CD4-positive, alpha-beta T cell treated with Interleukin-1 beta for 1 hour (primary cell): ENCODE measurements around the gene ANGPTL1.
"Not testable (repeated sequence)": the region's sequence is repeated elsewhere in the genome, so short reads cannot be mapped to it uniquely, and the experiment has no call there.

Experiments used
- DNase-seq, 2 donors: peaks; one replicate each; pipeline ENCODE4 v3.0.0-alpha.2; 2020 to 2022

Gene ANGPTL1

DNA sequence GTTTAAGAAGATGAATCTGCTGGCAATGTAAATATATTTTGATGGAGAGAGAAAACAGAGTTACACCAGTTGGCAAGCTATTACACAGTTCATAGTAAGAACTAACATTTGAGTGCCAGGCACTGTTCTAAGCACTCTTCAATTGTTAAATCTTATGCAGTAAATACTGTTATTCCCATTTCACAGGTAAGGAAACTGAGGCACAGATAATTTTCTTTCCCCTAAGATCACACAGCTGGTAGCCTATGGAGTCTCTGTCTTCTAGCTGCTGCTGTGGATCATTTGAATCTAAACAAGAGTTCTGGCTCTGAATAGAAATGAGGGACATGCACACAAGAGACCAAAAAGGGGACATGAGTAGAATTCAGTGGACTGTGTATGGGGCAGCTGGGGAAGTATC, 8.0 kb downstream of the ANGPTL1 start:
- DNase-seq, result no peak

DNA sequence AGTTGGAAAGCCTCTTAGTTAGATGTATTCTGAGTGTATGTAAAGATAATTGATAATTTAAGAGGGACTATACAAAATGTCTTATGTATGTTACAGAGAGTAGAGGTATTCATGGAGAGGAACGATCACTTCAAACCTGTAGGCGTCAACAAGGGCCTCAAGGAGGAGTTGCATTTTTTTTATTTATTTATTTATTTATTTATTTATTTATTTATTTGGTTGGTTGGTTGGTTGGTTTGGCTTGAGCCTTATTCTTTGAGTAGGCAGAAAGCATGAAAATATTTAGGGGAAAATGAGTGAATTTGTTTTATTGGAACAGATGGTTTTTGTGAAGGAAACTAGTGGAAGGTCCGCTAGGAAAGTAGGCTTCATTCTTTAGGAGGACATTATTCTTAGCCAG, 8.5 kb downstream of the ANGPTL1 start:
- DNase-seq, result no peak

DNA sequence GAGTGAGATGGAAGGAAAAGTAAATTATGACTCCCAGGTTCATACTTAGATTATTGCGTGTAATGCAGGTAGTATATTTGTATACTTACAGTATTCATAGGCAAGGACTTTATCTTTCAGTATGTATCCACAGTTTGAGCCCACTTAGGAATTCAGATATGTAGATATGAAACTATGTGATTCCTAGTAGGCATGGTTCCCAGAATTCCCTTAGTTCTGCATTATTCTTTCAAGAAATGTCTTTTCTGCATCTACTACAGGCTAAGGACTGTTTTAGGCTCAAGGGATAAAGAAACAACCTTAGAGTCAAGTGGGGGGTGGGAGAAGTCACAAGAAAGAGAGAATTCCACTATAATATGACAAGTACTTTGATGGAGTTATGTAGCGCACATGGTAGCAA, 13.8 kb downstream of the ANGPTL1 start:
- DNase-seq, result no peak

DNA sequence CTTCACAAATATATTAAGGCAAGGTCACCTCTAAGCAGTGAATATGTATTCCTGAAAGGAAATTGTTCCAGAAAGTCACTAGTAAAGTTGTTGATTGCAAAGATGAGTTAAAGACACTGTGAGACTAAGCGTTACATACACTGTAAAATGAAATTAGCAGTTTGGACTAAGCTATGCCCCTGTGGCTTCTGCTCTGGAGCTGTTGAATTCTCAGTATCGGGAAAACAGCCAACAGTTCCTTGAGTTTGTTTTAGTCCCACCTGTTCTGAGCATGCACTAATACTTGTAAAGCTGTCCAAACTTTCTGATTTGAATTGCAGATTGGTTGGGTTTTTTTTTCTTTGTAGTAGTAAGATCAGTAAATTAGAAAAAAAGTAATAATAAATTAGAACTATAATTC, 21.0 kb downstream of the ANGPTL1 start:
- no peak for DNase-seq

DNA sequence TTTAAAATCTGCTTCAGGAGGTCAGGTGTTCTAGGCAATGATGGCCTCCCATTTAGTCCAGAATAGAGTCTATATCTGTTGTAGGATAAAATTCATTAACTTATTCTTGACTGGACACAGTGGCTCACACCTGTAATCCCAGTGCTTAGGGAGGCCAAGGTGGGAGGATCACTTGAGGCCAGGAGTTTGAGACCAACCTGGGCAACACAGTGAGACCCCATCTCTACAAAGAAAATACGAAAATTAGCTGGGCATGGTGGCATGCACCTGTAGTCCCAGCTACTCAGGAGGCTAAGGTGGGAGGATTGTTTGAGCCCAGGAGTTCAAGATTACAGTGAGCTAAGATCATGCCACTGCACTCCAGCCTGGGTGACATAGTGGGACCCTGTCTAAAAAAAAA, 23.0 kb downstream of the ANGPTL1 start:
- DNase-seq, result not testable (repeated sequence)

DNA sequence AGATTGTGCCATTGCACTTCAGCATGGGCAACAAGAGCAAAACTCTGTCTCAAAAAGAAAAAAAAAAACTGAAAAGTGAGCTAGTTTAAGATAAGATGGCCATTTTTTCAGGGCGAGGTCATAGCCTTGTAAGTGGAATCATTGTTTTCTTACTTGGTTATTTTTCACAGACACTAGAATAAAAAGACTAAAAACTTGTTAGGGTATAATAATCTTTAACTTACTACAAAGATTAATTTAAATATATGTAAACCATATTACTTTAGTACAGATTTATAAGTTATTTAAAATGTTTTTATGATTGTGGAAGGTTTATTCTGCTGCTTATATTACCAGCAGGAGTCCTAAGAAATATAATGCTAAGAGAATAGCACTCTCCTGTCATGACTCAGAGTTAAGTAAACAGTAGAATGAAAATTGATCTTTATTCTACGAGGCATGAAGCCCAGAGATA, 23.5 kb downstream of the ANGPTL1 start:
- DNase-seq, result no peak

DNA sequence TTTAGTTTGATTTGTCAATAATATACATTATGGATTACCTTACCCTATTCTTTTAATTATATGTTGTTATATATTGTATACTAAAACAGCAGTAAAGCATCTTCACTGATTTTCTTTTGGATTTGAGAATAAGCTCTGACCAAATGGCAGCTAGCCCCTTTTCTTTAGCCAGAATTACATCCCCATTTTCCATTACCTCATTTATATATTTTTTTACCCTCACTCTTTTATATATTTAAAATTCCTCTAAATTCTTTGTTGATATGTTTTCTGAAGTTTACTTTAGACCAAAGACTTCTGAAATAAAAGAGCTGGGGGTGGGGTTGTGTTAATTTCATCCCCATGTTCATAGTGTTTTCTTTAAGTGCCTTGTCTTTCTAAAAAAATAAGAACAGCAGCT, 24.6 kb downstream of the ANGPTL1 start:
- DNase-seq, result no peak

DNA sequence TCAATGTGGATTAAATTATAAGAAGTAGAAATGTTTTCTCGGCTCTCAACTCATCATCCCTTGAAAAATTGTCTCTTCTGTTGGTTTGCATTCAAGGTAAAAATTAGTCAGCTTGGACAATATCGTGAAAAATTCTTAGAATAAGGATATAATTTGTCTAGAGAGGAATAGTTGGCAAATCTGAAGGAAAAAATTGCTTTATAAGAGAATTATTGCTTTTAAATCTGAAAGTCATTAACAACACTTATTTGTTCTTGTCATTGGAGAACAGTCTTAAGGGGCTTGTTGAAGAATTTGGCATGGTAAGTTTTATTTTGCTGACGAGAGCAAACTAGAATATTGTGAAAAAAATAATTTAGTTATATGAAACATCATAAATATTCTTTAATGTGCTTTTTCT, 26.4 kb downstream of the ANGPTL1 start:
- no peak for DNase-seq

DNA sequence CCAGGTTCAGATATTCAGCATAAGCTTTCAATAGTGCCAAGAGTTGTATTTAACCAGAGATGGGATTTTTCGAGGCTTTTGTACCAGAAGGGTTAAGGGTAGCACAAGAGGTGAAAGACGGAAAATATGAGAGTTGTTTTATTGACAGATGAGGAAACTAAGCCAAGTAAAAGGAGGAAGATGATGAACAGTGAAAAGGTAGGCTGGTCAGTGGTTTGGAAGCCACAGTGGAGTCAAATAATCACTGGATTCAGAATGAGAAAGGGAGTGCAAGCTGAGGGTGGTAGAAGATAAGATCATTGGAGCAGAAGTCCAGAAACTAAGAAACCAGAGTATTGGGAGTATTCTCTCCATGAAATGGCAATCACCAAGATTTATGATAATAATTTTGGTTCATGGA, 45.7 kb downstream of the ANGPTL1 start:
- DNase-seq, result no peak

DNA sequence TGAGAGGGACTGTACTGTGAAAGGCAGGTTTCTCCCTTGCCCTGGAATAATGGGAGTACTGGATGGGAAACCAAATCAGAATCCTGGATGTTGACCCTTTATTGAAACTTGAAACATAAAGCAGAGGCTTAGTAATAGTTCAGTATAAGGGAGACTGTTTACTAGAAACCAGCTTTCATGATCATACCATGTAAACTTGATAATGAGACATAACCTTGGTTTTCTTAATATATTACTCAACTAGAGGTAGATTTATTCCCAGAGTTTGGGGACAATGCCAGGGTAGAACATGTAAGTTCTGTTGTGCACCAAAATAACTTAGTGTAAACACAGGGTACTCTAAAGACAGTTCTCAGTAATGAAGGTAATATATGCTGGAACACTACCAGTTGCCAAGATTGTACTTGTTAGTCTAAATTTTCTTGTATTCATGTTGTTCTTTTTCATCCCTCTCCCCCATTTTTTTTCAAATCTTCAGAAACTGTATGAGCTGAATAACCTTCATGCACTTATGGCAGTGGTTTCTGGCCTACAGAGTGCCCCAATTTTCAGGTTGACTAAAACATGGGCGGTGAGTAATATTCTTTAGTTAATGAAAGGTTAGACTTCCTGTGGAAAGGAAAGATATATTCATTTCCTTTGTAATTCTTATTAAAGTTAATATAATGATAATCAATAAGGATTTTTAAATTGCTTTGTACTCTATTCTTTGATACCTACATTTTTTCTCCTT, 49.6 kb downstream of the ANGPTL1 start:
- DNase-seq, result no peak

DNA sequence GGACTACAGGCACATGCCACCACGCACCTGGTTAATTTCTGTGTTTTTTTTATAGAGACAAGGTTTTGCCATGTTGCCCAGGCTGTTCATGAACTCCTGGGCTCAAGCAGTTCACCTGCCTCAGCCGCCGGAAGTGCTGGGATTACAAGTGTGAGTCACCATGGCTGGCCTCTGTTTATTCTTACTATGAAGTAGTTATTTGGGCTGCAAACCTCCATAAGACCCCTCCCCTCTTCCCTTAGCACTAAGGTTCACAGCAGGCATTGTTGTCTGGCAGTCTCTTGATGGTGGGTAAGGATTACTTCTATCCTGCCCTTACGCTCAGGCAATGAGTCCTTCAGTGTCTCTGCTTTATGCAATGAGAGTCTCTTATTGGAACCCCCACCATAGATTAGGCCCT, 51.8 kb downstream of the ANGPTL1 start:
- no peak for DNase-seq

DNA sequence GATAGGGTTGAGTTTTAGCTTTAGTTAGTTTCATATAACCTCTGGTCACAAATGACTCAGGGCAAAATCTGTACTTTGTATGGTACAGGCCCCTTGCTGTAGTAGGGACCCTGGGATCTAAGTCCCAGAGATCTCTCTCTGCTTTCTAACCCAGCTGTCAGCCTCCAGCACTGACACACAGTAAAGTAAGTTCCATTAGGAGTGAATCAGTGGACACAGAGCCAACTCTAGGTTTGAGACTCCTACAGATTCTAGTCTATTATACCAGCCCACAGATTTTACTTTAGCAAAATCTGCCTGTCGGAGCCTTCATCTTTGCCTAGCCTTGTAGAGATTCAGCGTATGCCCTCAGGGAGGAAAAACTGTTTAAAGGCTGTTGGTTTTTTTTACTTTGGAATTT, 52.5 kb downstream of the ANGPTL1 start:
- no peak for DNase-seq

DNA sequence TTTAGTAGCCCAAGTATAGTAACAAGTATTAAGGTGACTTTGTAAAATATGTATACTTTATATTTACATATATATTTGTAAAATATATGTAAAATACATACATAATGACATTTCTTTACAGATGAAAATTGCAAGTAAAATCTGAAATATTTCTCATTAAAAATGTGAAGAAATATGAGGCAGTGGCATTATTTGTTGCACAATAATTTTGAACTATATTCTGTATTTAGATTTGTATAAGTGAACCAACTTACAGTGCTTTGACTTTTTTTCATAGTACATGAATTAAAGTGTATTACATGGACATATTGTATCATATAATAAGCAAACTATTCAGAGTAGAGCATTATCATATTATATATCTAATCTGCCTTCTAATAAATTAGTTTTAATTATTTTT, 60.3 kb downstream of the ANGPTL1 start:
- DNase-seq, result no peak

DNA sequence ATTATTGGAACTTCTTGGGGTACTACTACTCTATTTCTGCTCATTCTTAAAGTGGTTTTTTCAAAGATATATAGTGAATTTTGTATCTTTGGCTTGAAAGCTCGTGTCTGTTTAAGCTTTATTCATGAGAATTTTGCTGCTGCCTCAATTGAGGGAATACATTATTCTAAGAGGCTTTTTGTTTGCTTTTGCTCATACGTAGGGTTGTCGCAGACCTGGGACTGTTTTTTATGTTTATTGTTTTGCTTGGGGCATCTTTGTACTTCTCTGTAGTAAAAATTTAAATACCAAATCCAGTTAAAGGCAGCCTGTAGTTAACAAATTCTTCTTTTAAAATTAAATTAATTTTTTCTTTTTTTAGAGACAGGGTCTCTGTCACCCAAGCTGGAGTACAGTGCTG, 62.3 kb downstream of the ANGPTL1 start:
- DNase-seq, result no peak

DNA sequence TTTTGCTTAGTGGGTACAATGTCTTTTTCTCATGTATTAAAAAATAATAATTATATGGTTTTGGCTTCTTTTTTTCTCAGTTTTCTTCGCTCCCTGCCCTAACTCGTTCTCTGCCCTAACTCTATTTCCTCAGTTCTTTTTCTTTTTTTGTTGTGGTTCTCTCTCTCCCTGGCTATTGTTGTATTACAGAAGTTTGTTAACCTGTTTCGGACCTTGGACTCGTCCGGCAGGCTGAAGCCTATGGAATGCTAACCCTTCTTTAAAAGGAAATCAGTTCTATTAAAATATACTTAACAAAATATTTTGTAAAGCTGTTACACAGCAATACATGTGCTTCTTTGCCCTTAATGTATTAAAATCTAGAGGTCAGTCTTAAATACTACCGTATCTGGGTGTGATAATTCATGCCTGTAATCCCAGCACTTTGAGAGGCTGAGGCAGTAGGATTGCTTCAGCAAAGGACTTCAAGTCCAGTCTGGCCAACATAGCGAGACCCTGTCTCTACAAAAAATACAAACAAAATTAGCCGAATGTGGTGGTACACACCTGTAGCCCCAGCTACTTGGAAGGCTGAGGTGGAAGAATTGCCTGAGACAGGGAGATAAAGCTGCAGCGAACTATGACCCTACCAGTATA, 64.1 kb downstream of the ANGPTL1 start:
- no peak for DNase-seq

DNA sequence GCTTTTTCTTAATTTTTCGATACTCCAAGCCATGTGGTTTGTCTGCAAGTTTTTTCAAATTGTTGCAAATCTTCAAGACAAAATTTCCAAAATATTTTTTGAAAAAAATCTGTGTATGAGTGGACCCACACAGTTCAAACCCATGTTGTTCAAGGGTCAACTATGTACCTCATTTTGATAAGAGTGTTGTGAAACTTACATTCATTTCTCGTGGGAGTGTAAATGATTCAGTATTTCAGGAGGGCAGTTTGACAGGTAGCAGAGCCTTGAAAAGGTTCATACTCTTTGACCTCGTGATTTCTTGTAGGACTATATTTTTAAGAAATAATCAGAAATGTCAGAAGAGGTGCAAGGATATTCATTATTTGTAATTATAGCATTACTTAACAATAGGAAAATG, 68.0 kb downstream of the ANGPTL1 start:
- DNase-seq, result no peak
